DMS114 treated with DMSO at 0.1 percent for 48 hours (cell line): ENCODE data around the gene VOPP1.

Source experiments
- DNase-seq: peaks from one replicate; lab custom pipeline; 2025; ENCODE audit not compliant: unreplicated experiment; lab: John Stamatoyannopoulos, UW

Gene VOPP1

GRCh38 chr7:55533050-55533728 lies 39.1 kb downstream of the VOPP1 start:
- no peak for DNase-seq

- no peak for DNase-seq
Measured at GRCh38 chr7:55532150-55532917, 40.0 kb downstream of the VOPP1 start.

- DNase-seq: no peak
Measured at GRCh38 chr7:55531536-55531935, 40.8 kb downstream of the VOPP1 start.

- DNase-seq: no peak
Measured at GRCh38 chr7:55527307-55527706, 45.0 kb downstream of the VOPP1 start.

GRCh38 chr7:55526770-55527169 lies 45.5 kb downstream of the VOPP1 start:
- DNase-seq: no peak

- DNase-seq: no peak
Measured at GRCh38 chr7:55526329-55526728, 46.0 kb downstream of the VOPP1 start.

- DNase-seq: no peak
Measured at GRCh38 chr7:55524558-55525310, 47.6 kb downstream of the VOPP1 start.

GRCh38 chr7:55523366-55523765 lies 48.9 kb downstream of the VOPP1 start:
- no peak for DNase-seq

GRCh38 chr7:55521917-55522902 lies 50.1 kb downstream of the VOPP1 start:
- no peak for DNase-seq

GRCh38 chr7:55521512-55521911 lies 50.8 kb downstream of the VOPP1 start:
- DNase-seq: no peak

GRCh38 chr7:55520426-55521140 lies 51.7 kb downstream of the VOPP1 start:
- DNase-seq: no peak

GRCh38 chr7:55518836-55519235 lies 53.5 kb downstream of the VOPP1 start:
- DNase-seq: no peak

GRCh38 chr7:55517936-55518689 lies 54.2 kb downstream of the VOPP1 start:
- DNase-seq: no peak

GRCh38 chr7:55517191-55517633 lies 55.1 kb downstream of the VOPP1 start:
- no peak for DNase-seq

GRCh38 chr7:55516409-55516808 lies 55.9 kb downstream of the VOPP1 start:
- no peak for DNase-seq

- DNase-seq: no peak
Measured at GRCh38 chr7:55515569-55516279, 56.6 kb downstream of the VOPP1 start.

GRCh38 chr7:55514546-55515265 lies 57.6 kb downstream of the VOPP1 start:
- DNase-seq: no peak

GRCh38 chr7:55513868-55514267 lies 58.4 kb downstream of the VOPP1 start:
- no peak for DNase-seq
